Esophagus squamous epithelium (tissue), 4 donors: ENCODE results near the gene S100PBP.

Experiments
- POLR2A ChIP-seq, 4 donors: fragments of 450-650 bp; IDR thresholded peaks; one replicate each; pipeline ENCODE4 v1.6.1; 2017; ENCODE audit warnings: antibody characterized with exemption in 4 of 4, mild to moderate bottlenecking in 4 of 4, moderate library complexity in 3 of 4
- TF ChIP-seq, protein P1 (sequence below), 6 experiments: fragments of 450-650 bp in 4 of 6; fragments of 200-600 bp in 2 of 6; sonication (generic) in 2 of 6; IDR thresholded peaks; one replicate each; pipeline ENCODE4 v1.5.1; 2016 to 2019; ENCODE audit warnings: antibody characterized with exemption in 6 of 6, mild to moderate bottlenecking in 4 of 6, moderate library complexity in 4 of 6

GRCh38 chr1:32896451-32896850, 79.0 kb downstream of the S100PBP start:
- TF ChIP-seq, protein P1, sequence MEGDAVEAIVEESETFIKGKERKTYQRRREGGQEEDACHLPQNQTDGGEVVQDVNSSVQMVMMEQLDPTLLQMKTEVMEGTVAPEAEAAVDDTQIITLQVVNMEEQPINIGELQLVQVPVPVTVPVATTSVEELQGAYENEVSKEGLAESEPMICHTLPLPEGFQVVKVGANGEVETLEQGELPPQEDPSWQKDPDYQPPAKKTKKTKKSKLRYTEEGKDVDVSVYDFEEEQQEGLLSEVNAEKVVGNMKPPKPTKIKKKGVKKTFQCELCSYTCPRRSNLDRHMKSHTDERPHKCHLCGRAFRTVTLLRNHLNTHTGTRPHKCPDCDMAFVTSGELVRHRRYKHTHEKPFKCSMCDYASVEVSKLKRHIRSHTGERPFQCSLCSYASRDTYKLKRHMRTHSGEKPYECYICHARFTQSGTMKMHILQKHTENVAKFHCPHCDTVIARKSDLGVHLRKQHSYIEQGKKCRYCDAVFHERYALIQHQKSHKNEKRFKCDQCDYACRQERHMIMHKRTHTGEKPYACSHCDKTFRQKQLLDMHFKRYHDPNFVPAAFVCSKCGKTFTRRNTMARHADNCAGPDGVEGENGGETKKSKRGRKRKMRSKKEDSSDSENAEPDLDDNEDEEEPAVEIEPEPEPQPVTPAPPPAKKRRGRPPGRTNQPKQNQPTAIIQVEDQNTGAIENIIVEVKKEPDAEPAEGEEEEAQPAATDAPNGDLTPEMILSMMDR (IDR thresholded peaks at IDR 0.05), result no peak
- TF ChIP-seq POLR2A (IDR thresholded peaks at IDR 0.05), result no peak
